NCI-H2081 (cell line): ENCODE results near the gene TK2.
"Not testable (repeated sequence)": the region's sequence is repeated elsewhere in the genome, so short reads cannot be mapped to it uniquely, and the experiment has no call there.

Experiments
- DNase-seq, 2 experiments: peaks; one replicate each; lab custom pipeline; 2025; lab: John Stamatoyannopoulos, UW

Gene TK2

DNA sequence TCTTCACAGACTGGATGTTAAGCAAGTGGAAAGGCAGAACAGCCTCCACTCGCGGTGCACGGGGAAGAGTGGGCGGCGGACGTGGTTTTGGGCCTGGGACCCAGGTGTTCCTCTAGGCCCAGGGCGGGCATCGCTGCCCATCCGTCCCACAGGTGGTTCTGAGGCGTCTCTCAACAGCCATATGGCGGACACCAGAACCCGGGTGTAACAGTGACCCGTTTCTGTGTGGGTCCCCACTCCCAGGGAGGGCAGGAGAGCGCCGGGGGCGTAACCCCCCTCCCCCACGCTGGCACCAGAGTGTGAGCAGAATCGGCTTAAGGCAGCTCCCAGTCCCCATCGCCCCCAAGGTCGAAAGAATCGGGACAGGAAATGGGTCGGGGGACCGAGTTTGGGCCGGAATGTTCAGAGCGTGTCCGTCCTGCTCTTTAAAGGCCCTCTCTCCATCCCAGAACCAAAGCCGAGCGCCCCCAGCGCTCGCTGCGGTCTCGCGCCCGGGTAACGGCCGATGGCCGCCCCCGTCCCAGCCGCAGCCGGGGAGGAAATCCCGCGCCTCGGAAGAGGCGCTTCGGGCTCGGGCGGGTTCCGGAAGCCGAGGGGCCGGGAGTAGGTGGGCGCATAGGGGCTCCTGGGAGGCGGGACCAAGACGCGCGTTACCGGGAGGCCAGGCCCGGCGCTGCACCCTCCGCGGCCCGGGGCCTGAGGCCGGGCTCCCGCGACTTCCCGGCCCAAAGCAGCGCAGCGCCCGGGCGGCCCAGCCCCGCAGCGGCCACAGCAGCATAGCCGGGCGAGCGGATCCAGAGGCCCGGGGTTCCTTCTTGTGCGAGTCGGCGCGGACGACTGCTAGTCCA is at the start of gene TK2:
TK2 (minus strand) TSS at position 839 of the 848 bp plus-strand sequence; CDS start at position 778, 61 bp downstream.
- DNase-seq = peak; percentile 10 to 56

DNA sequence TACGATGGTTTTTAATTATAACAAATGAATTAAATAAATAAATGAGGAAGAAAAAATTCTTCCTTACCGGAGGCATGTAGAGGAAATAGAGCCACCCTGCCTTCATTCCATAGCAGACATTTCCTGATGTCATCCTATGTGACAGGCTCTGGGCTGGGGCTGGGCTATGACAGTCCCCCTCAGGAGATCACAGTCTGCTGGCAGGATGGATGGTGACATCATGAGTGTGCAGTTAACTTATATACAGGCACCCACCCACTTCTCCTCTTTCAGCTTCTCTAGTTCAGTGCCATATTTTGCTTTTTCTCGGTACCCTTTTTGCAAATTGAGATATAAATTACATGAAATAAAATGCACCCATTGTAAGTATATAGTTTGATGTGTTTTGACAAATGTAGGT is 48.2 kb upstream of the TK2 start:
- no peak for DNase-seq

DNA sequence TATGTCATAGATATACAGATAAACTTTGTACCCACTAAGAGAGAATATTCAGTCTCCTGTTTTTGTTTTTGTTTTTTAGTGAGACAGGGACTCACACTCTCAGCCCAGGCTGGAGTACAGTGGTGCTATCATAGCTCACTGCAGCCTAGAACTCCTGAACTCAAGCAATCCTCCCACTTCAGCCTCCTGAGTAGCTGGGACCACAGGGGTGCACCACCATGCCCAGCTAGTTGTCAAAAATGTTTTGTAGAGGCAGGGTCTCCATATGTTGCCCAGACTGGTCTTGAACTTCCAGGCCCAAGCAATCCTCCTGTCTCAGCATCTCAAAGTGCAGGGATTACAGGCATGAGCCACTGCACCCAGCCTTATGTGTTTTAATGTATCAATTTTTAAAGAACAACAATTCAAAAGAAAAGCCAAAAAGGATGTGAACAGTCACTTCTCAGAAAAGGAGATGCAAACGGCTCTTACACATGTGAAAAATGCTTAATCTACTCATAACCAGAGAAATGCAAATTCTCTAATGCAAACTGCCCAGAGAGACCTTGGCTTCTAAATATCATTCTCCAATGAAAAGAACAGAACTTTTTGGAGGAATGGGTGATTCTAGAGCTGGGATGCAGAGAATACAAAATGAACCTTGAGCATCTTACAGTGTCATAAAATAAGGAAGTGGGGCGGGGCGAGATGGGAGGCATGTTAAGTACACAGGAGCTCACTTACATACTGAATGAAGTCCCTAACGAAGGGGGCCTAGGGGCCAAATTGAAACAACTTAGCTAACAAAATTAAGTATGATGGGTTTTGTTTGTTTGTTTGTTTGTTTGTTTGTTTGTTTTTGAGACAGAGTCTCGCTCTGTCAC is 47.3 kb upstream of the TK2 start:
- no peak for DNase-seq

DNA sequence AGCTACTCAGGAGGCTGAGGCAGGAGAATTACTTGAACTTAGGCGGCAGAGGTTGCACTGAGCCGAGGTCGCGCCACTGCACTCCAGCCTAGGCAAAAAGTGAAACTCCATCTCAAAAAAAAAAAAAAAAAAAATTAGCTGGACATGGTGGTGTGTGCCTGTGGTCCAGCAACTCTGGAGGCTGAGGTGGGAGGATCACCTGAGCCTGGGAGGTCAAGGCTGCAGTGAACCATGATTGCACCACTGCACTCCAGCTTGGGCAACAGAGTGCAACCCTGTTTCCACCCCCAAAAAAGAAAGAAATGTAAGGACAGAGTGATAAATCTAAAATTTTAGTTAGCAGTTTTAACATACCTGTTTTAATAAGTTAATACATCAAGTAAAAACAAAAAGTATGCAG is 46.6 kb upstream of the TK2 start:
- DNase-seq = not testable (repeated sequence)

DNA sequence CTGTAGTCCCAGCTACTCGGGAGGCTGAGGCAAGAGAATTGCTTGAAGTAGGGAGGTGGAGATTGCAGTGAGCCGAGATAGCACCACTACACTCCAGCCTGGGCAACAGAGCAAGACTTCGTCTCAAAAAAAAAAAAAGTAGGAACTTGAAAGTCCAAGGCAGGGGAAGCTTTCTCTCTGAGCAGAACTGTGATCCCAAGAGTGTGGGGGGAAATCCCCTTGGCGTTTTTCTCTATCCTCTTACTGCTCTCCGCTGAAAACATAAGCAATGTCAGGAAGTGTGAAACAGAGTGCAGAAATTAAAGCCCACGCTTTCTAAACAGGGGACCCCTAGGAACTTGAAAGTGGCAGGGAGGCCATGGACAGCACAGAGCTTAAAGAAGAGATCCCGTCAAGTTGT is 44.8 kb upstream of the TK2 start:
- DNase-seq = no peak

DNA sequence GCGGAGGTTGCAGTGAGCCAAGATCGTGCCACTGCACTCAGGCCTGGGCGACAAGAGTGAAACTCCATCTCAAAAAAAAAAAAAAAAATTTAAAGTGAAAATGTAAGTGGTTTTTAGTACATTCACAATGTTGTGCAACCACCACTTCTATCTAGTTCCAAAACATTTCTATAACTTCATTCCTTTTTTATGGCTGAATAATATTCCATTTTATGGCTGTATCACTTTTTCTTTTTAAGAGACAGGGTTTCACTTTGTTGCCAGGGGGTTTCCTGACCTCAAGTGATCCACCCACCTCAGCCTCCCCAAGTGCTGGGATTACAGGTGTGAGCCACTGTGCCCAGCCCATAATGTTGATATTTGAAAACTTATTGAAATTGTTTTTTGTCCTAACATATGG is 42.9 kb upstream of the TK2 start:
- no peak for DNase-seq

DNA sequence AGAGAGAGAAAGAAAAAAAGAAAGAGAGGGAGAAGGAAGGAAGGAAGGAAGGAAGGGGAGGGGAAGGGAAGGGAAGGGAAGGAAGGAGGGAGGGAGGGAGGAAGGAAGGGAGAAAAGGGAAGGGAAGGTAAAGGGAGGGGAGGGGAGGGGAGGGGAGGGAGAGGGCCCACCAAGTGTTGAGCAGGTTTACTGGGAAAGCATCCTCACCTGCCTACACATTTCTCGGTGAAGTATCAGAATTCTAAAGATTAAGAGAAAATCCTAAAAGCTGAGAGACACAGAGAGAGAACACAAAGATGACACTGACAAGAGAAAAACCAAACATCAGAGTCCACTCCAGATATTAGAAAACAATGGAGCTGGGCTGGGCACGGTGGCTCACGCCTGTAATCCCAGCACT is 42.3 kb upstream of the TK2 start:
- DNase-seq = no peak

DNA sequence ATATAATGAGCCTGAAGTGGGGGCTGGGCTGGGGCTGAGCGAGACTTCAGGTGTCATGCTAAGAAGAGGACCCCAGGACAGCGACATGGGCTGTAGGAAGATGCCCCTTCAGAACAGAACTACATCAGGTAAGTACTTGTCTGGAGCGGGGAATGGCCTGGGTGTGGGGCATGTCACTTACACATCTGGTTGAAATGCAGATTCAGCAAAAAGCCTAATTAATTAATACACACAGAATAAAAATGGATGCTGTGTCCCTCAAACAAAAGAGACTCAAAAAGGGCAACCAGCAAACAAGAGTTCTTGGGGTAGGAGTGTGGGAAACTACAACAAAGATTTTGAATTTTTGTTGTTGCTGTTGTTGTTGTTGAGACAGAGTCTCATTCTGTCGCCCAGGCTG is 41.1 kb upstream of the TK2 start:
- no peak for DNase-seq

DNA sequence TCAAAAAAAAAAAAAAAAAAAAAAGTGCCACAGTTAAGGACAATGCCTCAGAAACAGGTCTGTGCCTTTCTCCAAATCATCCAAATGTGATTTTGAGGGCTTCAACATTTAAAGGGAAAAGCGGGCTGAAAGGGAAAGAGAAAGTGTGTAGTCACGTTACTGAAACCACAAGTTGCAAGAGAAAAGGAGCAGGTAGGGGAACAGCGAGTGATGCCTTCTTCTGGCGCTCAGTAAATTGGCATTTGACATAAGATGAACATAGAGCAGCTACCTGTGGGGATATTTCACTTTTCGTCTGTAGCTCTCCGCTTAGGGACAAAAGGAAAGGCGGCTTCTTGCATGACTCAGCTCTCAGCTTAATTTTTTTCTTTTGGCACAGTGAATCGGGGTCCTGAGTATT is 40.4 kb upstream of the TK2 start:
- no peak for DNase-seq

DNA sequence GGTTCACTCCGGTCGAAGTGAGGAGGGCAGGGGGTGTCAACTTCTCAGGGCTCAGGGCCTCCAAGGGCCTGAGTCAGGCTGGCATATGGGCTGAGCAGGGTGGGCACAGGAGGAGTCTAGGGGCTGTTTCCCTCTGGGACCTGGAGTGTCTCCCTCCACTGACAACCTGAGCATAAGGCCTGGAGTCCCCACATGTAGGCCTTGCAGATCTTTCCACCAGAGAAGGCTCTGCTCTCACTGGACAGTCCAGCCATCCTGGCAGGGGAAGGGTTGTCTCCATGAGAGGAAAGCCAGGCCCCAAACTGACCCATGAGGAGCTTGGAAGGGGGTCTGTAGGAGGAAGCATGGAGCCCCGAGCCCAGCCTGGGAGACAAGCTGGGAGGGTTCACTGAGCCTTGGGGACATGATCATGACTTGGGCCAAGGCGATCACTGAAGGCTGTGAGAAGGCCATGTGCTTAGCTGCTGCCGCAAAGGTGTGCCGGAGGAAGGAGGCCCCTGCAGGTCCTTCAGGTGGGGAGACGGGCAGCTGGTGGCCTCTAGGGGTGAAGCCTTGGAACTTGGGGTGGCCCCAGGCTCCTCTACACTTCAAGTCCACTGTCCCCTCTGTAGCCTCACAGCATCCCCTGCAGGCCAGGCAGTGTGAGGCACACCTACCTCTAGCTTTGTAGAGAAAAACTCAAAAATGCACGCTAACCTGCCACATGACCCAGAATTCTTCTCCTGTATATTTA is 39.2 kb upstream of the TK2 start:
- no peak for DNase-seq

DNA sequence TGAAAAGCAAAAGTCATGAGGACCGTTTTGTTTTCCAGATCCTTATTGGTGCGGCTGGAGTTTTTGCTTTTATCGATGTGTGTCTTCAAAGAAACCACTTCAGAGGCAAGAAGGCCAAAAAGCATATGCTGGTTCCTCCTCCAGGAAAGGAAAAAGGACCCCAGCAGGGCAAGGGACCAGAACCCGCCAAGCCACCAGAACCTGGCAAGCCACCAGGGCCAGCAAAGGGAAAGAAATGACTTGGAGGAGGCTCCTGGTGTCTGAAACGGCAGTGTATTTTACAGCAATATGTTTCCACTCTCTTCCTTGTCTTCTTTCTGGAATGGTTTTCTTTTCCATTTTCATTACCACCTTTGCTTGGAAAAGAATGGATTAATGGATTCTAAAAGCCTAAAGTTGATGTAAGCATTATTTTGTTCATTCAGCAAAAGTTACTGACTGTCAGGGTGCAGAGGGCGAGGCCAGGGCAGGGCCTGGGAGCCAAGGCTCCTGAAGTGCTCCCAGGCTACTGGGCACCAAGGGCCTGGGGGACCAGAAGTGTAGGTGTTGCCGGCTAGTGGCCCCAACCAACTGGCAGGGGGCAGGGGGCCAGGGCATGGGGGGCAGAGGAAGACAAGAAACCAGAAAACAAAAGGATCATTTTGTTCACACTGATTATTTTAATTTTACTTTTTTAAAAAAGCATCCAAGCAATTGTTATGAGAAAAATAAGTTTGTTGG is 38.1 kb upstream of the TK2 start:
- DNase-seq = no peak

DNA sequence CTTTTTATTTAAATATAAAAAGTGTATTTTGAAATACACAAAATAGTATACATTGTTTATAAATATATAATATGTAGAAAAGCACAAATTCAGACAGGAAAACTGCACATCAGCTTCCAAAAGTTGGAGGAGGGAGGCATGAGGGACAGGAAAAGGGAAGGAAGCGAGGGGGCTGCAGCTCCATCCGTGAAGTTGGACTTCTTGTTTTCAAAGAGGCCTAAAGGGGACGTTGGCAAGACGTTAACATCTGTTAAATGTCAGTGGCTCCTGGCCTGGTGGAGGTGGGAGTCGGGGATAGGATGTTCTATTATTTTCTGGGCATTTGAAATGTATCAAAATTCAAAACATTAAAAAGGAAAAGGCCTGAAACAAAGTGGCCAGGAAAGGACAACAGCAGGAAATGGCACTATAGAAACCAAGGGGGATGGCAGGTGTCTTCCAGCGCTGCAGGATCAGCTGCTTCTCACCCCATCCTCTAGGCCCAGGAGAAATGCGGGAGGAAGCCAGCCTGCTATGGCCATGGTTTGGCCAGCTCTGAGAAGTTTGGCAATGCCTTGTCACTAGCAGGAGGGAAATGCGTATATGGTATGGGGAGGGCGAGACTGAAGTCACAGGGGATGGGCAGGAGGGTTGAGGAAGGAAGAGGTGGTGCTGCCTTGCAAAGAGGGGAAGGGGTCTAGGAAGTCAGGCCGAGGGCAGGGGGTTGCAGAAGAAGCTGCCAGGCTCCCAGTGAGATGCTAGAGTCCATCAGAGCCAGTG is 35.7 kb upstream of the TK2 start:
- no peak for DNase-seq

DNA sequence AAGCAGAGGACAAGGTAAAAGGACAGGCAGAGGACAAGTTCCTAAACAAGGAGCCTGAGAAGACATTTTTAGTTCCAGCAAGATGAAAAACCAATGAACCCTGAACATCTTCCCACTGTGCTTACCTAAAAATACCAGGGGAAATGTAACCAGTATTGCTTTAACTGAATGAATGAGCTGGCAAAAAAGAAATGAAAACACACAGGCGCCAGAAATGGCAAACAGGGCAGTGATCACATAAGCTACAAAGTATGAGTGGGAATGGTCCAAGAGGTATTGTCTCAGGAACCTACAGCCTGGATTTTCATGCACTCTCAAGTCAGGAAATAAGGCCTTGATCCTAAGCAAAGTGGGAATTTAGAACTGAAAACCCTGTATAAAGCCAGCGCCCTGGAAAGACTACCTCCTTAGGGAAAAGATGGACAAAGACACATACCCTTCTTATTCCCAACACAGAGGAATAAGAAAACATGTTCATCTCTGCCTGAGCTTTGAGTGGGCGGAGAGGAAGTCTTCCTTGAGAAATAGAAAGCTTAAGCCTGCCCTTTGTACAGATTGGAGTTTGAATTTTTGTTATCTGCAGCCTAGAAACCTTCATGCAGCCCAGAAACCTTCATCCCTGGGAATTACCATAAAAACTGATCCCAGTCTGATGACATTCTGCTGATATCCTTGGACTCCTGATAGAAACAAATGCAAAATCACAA is 31.5 kb upstream of the TK2 start:
- DNase-seq = no peak

DNA sequence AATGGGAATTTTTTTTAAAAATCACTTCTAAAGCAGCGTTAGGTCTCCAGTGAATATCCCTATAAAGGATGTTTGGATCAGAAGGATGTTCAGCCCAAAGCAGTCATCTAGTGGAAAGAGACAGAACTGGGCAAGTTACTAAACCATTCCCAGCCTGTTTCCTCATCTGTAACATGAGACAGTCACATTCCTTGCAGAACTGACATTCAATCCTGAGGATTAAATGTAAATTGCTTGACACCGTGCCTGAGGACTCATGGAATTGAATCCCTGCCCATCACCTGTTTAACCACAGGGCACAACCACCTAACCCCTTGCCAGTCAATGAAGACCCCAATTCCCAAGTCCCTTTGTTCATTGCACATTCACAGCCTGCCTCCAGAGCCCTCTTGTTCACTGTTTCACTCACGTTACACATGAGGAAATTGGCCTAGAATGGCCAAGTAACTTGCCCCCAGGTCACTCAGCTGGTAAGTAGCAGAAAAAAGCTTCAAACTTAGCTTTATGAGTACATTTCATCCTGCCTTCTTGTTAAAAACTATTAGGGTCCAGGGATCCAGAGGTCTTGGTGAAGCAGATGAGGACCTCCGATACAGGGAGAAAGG is 30.8 kb upstream of the TK2 start:
- no peak for DNase-seq

DNA sequence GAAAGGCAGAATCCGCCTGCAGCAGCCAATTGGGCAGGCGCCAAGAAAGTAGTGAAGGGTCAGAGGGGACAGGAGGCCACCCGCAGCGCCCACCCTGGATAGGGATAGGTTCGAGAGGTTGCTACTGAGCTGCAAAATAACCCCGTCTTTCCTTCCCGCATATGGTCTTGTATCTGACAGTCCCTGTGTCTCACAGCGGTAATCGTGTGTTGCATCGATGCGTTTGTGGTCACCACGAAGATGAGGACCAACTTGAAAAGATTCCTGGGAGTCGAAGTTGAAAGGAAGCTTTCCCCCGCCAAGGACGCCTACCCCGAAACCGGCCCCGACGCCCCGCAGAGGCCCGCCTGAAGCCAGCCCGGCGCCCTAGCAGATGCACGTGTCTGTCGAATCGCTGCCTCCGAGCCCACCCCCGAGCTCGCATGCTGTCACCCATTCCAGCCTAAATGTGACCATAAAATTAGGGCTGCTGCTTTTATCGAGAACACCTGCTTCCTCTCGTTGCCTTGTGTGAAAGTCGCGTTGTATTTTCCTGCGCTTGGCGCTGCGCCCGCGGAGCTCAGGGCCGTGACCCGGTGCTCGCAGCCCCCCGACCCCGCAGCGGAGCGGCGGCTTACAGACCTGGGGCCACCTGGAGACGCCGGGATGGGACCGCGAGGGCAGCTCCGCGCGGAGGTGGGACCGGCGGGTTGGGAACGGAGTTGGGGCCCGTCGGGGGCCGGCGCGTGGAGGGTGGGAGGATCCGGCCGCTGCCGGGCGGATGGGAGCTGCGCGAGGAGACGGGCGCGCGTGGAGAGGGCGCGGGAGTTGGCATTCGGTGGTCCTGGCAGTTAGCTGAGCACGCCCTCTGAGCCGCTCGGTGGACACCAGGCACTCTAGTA is 29.0 kb upstream of the TK2 start, which contains the start of gene CMTM2:
CMTM2 (plus strand) TSS at position 813 of the 881 bp plus-strand sequence. CDS start 145 bp downstream, outside the sequence.
- no peak for DNase-seq

DNA sequence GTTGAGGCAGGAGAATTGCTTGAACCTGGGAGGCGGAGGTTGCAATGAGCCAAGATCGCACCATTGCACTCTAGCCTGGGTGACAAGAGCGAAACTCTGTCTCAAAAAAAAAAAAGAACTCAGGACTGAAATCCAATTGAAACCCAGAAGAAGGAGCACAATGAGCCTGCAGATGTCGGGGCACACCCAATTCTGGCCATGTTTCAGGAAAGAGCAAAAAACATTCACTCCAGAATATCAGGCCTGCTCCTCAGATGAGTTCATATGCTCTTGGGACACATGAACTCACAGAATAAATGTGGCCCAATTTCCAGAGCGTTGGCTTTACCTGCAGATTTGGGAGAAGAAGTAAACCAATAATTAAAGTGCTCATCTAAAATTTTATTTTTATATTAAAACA is 26.4 kb upstream of the TK2 start:
- no peak for DNase-seq

DNA sequence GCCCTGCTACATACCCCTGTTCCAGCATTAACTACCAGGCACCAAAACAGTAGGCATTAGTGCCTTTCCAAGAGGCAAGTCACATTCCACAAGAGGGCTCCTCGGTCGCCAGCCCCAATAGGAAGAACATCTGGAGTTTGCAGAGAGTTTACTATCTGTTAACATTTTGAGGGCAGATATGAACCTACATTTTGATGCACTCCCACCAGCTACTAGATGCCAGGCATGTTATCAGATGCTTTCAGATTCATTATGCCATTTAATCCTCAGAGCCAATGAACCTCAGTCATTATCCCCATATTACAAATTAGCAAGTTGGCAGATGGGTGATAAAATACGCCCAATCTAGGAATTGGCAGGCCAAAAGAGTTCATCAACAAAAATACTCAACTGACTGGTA is 25.1 kb upstream of the TK2 start:
- DNase-seq = no peak

DNA sequence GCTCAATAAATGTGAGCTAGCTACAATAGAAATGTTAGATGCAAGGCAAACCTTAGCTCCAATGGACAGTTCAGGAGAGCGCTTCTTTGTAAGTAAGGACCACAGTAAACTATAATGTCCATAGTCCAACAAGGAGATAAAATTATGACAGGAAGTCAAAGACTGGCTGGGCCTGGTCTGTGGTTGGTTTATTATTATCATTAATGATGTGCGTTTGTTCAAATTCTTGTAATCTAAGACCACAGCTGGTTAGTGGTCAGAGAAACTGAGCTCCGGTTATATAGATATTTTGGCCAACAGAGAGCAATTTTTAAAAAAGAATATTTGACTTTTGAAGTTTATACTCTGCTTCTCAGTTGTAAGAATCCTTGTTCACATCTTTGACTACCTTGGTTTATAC is 24.6 kb upstream of the TK2 start:
- no peak for DNase-seq

DNA sequence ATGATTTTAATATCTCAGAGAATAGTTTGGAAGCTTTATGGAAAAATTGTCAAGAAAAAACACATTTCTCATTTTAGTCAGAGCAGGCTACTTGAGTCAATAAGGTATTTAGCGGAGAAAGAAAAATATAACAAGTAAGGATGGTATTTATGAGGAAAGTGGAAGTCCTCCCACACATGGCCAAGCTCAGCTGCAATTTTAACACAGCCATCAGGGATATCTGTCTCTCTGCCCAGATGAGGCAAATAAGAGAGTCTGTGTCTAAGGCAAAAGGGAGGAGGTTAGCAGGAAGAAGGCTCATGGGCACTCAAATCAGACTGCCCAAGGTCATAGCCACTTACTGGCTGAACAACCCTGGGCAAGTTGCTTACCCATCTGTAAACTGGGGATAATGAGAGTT is 24.2 kb upstream of the TK2 start:
- no peak for DNase-seq
